DND-41 (cell line): ENCODE data around the gene PTPRCAP.
A peak's percentile ranks its signal among the peaks of the same experiment; 100 is the strongest.

ENCODE experiments used
- ATAC-seq: fragments of 200-7000 bp; cut with Tn5 transposase; 3 replicates; pipeline ENCODE4 v1.9.1; 2021; ENCODE audit warnings: low read depth; ENCODE audit not compliant: insufficient read depth
- DNase-seq: peaks from one replicate; pipeline ENCODE4 v3.0.0-alpha.2; 2020
- H2AFZ ChIP-seq: 2 replicates; pipeline ENCODE4 v1.6.0; 2012; ENCODE audit warnings: low read depth, low read length
- H3K27ac ChIP-seq: 2 replicates; pipeline ENCODE4 v1.5.1; 2012; ENCODE audit warnings: low read length, inconsistent platforms
- H3K27me3 ChIP-seq: fragments of 200-600 bp; sonication (generic); 2 replicates; pipeline ENCODE4 v1.6.0; 2012; ENCODE audit warnings: low read length, mild to moderate bottlenecking, inconsistent platforms; ENCODE audit not compliant: insufficient read depth, poor library complexity
- H3K36me3 ChIP-seq: 2 replicates; pipeline ENCODE4 v1.5.1; 2012; ENCODE audit warnings: low read length, inconsistent platforms; ENCODE audit not compliant: insufficient read depth
- H3K4me1 ChIP-seq: 2 replicates; pipeline ENCODE4 v1.5.1; 2012; ENCODE audit warnings: mild to moderate bottlenecking, low read length; ENCODE audit not compliant: insufficient read depth
- H3K4me2 ChIP-seq: 2 replicates; pipeline ENCODE4 v1.6.0; 2012; ENCODE audit warnings: mild to moderate bottlenecking, moderate library complexity, low read length, inconsistent platforms; ENCODE audit not compliant: insufficient read depth
- H3K4me3 ChIP-seq, 2 experiments: fragments of 200-600 bp in 1 of 2; shearing (Covaris generic) in 1 of 2; 2 replicates each; pipeline ENCODE4 v1.5.1; 2012 to 2016; ENCODE audit warnings: inconsistent platforms in 2 of 2, low read length in 2 of 2, mild to moderate bottlenecking in 2 of 2, low read depth in 1 of 2, moderate library complexity in 1 of 2
- H3K79me2 ChIP-seq: 2 replicates; pipeline ENCODE4 v1.6.0; 2012; ENCODE audit warnings: low read length, inconsistent platforms; ENCODE audit not compliant: insufficient read depth
- H3K9ac ChIP-seq: 2 replicates; pipeline ENCODE4 v1.6.0; 2012; ENCODE audit warnings: low read depth, mild to moderate bottlenecking, inconsistent platforms, low read length, moderate library complexity
- H3K9me3 ChIP-seq: 2 replicates; pipeline ENCODE4 v1.5.1; 2012; ENCODE audit warnings: low read length, moderate library complexity, mild to moderate bottlenecking, inconsistent platforms; ENCODE audit not compliant: insufficient read depth, severe bottlenecking
- H4K20me1 ChIP-seq: 2 replicates; pipeline ENCODE4 v1.6.0; 2012; ENCODE audit warnings: low read length; ENCODE audit not compliant: insufficient read depth
- EZH2 ChIP-seq: IDR thresholded peaks from 3 replicates; pipeline ENCODE4 v1.6.1; 2012; ENCODE audit warnings: borderline replicate concordance, low read depth, mild to moderate bottlenecking, moderate library complexity, low read length, inconsistent platforms; ENCODE audit not compliant: severe bottlenecking
- TF ChIP-seq, protein P1 (sequence below): IDR thresholded peaks from 2 replicates; pipeline ENCODE4 v1.5.1; 2012; ENCODE audit warnings: borderline replicate concordance, low read length, moderate library complexity, mild to moderate bottlenecking; ENCODE audit not compliant: poor library complexity, severe bottlenecking; ENCODE audit errors: extremely low read depth

PTPRCAP gene

DNA sequence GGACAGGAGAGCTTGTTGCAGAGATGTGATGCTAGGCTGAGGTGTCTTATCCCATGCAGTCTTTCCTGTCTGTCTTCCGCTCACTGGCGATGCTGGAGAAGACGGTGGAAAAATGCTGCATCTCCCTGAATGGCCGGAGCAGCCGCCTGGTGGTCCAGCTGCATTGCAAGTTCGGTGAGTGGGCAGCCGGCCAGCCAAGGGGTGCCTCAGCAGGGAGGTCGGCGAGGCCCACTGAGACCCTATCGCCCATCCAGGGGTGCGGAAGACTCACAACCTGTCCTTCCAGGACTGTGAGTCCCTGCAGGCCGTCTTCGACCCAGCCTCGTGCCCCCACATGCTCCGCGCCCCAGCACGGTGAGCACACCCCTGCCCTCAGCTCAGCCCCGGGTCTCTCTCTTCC is 44.0 kb downstream of the PTPRCAP start:
- peak overlapping the region in 1 of 2 experiments; percentile 22; a peak in 1 of 4 replicates for H3K4me3 ChIP-seq
- H3K4me1 ChIP-seq, result peaks cover 69% of the 10 kb centered on the region
- peaks cover 49% of the 10 kb centered on the region for H4K20me1 ChIP-seq
- no peaks in the 10 kb centered on the region for H3K27me3 ChIP-seq
- no peak for DNase-seq
- H3K27ac ChIP-seq, result no peak overlapping the region
- no peak overlapping the region for H2AFZ ChIP-seq
- peak overlapping the region; percentile 49; the same call in 1 of the 2 replicates for H3K4me2 ChIP-seq
- H3K79me2 ChIP-seq, result peaks cover 70% of the 10 kb centered on the region
- H3K9me3 ChIP-seq, result no peaks in the 10 kb centered on the region
- H3K9ac ChIP-seq, result no peak overlapping the region
- no peak for TF ChIP-seq EZH2
- TF ChIP-seq, protein P1, sequence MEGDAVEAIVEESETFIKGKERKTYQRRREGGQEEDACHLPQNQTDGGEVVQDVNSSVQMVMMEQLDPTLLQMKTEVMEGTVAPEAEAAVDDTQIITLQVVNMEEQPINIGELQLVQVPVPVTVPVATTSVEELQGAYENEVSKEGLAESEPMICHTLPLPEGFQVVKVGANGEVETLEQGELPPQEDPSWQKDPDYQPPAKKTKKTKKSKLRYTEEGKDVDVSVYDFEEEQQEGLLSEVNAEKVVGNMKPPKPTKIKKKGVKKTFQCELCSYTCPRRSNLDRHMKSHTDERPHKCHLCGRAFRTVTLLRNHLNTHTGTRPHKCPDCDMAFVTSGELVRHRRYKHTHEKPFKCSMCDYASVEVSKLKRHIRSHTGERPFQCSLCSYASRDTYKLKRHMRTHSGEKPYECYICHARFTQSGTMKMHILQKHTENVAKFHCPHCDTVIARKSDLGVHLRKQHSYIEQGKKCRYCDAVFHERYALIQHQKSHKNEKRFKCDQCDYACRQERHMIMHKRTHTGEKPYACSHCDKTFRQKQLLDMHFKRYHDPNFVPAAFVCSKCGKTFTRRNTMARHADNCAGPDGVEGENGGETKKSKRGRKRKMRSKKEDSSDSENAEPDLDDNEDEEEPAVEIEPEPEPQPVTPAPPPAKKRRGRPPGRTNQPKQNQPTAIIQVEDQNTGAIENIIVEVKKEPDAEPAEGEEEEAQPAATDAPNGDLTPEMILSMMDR, result no peak
- no peak for ATAC-seq
- peaks cover 52% of the 10 kb centered on the region for H3K36me3 ChIP-seq

GRCh38 chr11:67392183-67392715 is 45.2 kb downstream of the PTPRCAP start:
- peaks cover 40% of the 10 kb centered on the region for H3K36me3 ChIP-seq
- DNase-seq (no peak), ATAC-seq (peak; percentile 6; the same call in 1 of the 3 replicates)
- TF ChIP-seq, protein P1, result no peak
- TF ChIP-seq EZH2, result no peak
- peak overlapping the region; percentile 90 for H3K4me2 ChIP-seq
- H2AFZ ChIP-seq, result peak overlapping the region; percentile 80
- H3K4me3 ChIP-seq, result peak overlapping the region; percentile 96
- H3K27me3 ChIP-seq, result no peaks in the 10 kb centered on the region
- peaks cover 58% of the 10 kb centered on the region for H3K79me2 ChIP-seq
- no peaks in the 10 kb centered on the region for H3K9me3 ChIP-seq
- H3K27ac ChIP-seq, result peak overlapping the region; percentile 89
- H3K4me1 ChIP-seq, result peaks cover 57% of the 10 kb centered on the region
- peak overlapping the region; percentile 97 for H3K9ac ChIP-seq
- H4K20me1 ChIP-seq, result peaks cover 37% of the 10 kb centered on the region

DNA sequence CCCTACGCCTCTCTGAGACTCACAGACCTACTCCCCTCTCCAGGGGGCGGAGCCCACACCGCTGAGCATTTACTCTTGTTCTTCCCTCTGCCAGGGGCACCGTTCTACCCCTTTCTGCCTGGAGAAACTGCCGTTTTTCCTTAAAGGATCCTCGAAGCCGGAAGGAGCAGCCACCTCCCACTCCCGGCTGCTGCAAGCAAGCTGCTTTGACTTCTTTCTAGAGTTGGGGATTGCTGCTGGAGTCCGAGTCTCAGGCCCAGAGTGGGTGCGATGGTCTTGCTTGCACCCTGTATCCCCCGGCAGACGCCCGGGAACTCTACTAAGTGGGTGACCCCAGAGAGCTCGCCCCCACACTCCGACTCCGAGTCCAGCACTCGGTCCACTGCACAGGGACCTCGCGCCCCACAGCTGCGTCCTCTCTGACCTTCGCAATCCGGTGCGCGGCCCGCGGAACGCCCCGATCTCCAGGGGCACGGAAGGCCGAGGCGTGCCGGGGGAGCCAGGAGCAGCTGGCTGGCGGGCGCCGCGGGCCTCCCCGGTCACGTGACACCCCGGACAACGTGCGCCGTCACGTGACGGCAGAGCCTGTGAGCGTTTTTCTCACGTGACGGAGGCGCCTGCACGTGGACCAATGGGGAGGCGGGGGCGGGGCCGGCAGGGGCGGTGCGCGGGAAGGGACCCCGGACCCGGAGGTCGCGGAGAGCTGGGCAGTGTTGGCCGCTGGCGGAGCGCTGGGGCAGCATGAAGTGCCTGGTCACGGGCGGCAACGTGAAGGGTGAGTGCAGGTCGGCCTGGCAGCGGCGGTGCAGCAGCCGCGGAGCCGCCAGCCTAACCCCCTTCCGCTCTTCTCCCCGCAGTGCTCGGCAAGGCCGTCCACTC is 45.9 kb downstream of the PTPRCAP start, which contains the start of gene RAD9A:
Gene RAD9A, plus strand, starts transcription at position 683 of the 879 bp plus-strand sequence. Its CDS starts 59 bp downstream, at position 742.
- H3K36me3 ChIP-seq, result peaks cover 33% of the 10 kb centered on the region
- H3K4me3 ChIP-seq, result peak within 1 kb of the TSS; percentile 96
- H3K9me3 ChIP-seq, result no peaks in the 10 kb centered on the region
- peak within 1 kb of the TSS; percentile 89 for H3K27ac ChIP-seq
- H3K4me1 ChIP-seq, result peaks cover 50% of the 10 kb centered on the region
- peak within 1 kb of the TSS; percentile 90 for H3K4me2 ChIP-seq
- H3K27me3 ChIP-seq, result no peaks in the 10 kb centered on the region
- H2AFZ ChIP-seq, result peak within 1 kb of the TSS; percentile 90
- ATAC-seq, result peak; percentile 77
- peak within 1 kb of the TSS; percentile 97 for H3K9ac ChIP-seq
- peaks cover 31% of the 10 kb centered on the region for H4K20me1 ChIP-seq
- H3K79me2 ChIP-seq, result peaks cover 51% of the 10 kb centered on the region
- TF ChIP-seq EZH2, result no peak
- TF ChIP-seq, protein P1, result peak; percentile 1
- DNase-seq, result peak; percentile 95
